ENCODE measurements around the gene TBL1XR1.
"Not testable (repeated sequence)": the region's sequence is repeated elsewhere in the genome, so short reads cannot be mapped to it uniquely, and the experiment has no call there.

The TBL1XR1 gene

GRCh38 chr3:177210744-177211502 lies 13.6 kb upstream of the TBL1XR1 start:
- no peak for DNase-seq (ENCODE audit: low read depth)
- TF ChIP-seq, protein P1, sequence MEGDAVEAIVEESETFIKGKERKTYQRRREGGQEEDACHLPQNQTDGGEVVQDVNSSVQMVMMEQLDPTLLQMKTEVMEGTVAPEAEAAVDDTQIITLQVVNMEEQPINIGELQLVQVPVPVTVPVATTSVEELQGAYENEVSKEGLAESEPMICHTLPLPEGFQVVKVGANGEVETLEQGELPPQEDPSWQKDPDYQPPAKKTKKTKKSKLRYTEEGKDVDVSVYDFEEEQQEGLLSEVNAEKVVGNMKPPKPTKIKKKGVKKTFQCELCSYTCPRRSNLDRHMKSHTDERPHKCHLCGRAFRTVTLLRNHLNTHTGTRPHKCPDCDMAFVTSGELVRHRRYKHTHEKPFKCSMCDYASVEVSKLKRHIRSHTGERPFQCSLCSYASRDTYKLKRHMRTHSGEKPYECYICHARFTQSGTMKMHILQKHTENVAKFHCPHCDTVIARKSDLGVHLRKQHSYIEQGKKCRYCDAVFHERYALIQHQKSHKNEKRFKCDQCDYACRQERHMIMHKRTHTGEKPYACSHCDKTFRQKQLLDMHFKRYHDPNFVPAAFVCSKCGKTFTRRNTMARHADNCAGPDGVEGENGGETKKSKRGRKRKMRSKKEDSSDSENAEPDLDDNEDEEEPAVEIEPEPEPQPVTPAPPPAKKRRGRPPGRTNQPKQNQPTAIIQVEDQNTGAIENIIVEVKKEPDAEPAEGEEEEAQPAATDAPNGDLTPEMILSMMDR (conservative IDR thresholded peaks at IDR 0.05; ENCODE audit: control insufficient read depth, insufficient read depth, low read depth, low read length): no peak
- H3K4me3 ChIP-seq (ENCODE audit: control insufficient read depth, low read depth, low read length): no peak overlapping the region

GRCh38 chr3:177209509-177209908 lies 12.2 kb upstream of the TBL1XR1 start:
- H3K4me3 ChIP-seq (ENCODE audit: control insufficient read depth, low read depth, low read length): no peak overlapping the region
- TF ChIP-seq, protein P1 (conservative IDR thresholded peaks at IDR 0.05; ENCODE audit: control insufficient read depth, insufficient read depth, low read depth, low read length): no peak
- DNase-seq (ENCODE audit: low read depth): no peak

DNA sequence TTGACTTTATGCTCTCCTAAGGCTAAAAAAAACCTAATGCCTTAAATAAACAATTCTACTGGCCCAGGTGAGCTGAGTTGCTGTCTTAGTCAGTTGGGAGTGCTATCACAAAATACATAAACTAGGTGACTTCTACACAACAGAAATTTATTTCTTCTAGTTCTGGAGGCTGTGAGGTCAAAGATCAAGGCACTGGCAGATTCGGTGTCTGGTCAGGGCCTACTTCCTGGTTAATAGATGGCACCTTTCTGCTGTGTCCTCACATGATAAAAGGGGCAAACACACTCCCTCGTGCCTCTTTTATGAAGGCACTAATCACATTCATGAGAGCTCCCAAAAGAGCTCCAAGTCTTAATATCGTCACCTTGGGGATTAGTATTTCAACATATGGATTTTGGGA lies 11.5 kb upstream of the TBL1XR1 start:
- H3K4me3 ChIP-seq (ENCODE audit: control insufficient read depth, low read depth, low read length): no peak overlapping the region
- DNase-seq (ENCODE audit: low read depth): no peak
- TF ChIP-seq, protein P1 (conservative IDR thresholded peaks at IDR 0.05; ENCODE audit: control insufficient read depth, insufficient read depth, low read depth, low read length): no peak

DNA sequence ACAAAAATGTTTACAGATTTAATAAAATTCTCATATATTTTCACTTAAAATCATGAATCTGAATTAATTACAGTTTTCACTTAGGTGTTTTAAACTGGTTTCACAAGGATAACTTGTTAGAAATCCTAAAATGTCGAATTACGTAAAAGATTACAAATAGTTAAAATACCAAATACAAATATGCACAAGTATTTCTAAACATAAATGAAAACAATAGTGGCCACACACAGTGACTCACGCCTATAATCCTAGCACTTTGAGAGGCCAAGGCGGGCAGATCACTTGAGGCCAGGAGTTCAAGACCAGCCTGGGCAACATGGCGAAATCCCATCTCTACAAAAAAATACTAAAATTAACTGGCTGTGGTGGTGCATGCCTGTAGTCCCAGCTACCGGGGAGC lies 10.9 kb upstream of the TBL1XR1 start:
- no peak overlapping the region for H3K4me3 ChIP-seq (ENCODE audit: control insufficient read depth, low read depth, low read length)
- TF ChIP-seq, protein P1 (conservative IDR thresholded peaks at IDR 0.05; ENCODE audit: control insufficient read depth, insufficient read depth, low read depth, low read length): no peak
- no peak for DNase-seq (ENCODE audit: low read depth)

DNA sequence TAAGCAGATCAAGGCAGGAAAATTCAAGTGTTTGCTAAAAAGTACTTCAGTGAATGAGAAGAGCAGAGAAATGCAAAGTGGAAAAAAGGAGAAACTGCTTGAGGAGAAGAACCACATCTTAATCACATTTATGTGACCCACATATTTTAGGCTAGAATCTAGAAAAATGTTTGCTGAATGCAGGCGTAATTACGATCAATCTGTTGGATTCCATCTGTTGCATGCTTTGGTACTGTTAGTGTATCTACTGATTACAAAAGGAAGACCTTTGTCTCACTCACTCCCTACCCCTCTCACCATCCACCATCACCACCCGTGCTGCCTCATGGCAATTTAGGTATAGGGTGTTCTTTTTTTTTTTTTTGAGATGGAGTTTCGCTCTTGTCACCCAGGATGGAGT lies 9.7 kb upstream of the TBL1XR1 start:
- TF ChIP-seq, protein P1 (conservative IDR thresholded peaks at IDR 0.05; ENCODE audit: control insufficient read depth, insufficient read depth, low read depth, low read length): no peak
- no peak for DNase-seq (ENCODE audit: low read depth)
- H3K4me3 ChIP-seq (ENCODE audit: control insufficient read depth, low read depth, low read length): no peak overlapping the region

- DNase-seq (ENCODE audit: low read depth): no peak
- TF ChIP-seq, protein P1 (conservative IDR thresholded peaks at IDR 0.05; ENCODE audit: control insufficient read depth, insufficient read depth, low read depth, low read length): no peak
- H3K4me3 ChIP-seq (ENCODE audit: control insufficient read depth, low read depth, low read length): no peak overlapping the region
These were observed 6.6 kb upstream of the TBL1XR1 start for GRCh38 chr3:177203689-177204395.

GRCh38 chr3:177203016-177203415 lies 5.7 kb upstream of the TBL1XR1 start:
- H3K4me3 ChIP-seq (ENCODE audit: control insufficient read depth, low read depth, low read length); DNase-seq (ENCODE audit: low read depth): not testable (repeated sequence)

Data from fibroblast of mammary gland (primary cell).